BJ (cell line): ENCODE data around the gene SMAD7. TPM values are rescaled to one million over a fixed set of nuclear protein-coding genes. Genes with fewer than 3 reads are reported as not detected.
A peak's percentile ranks its signal among the peaks of the same experiment; 100 is the strongest.

Source experiments
- CTCF ChIA-PET: fragments of 350-600 bp; formaldehyde crosslinking; extraction: SDS; loops from one replicate; lab custom pipeline; 2021; ENCODE audit warnings: antibody characterized with exemption, inconsistent platforms; lab: Yijun Ruan, JAX
- POLR2A ChIA-PET: fragments of 300-600 bp; sonication (Branson Sonifier 250); formaldehyde crosslinking; extraction: SDS; loops from one replicate; lab custom pipeline; 2021; ENCODE audit warnings: antibody characterized with exemption; lab: Charles Lee
- DNase-seq: peaks from one replicate; pipeline ENCODE4 v3.0.0-alpha.2; 2011; ENCODE audit warnings: low read depth
- H3K27me3 ChIP-seq: 2 replicates; pipeline ENCODE4 v1.6.0; 2011; ENCODE audit warnings: low read length; ENCODE audit not compliant: control insufficient read depth, insufficient read depth
- H3K36me3 ChIP-seq: 2 replicates; pipeline ENCODE4 v1.5.1; 2011; ENCODE audit warnings: low read length; ENCODE audit not compliant: control insufficient read depth, insufficient read depth
- H3K4me3 ChIP-seq: 2 replicates; pipeline ENCODE4 v1.5.1; 2011; ENCODE audit warnings: low read depth, mild to moderate bottlenecking, control low read depth, low read length
- polyA plus RNA-seq: library from polyadenylated mRNA; depleted of rRNA; stranded (reverse); fragments of >200 nt; gene quantifications from 2 replicates; pipeline ENCODE4 v1.2.3, GENCODE V29; 2011
- TF ChIP-seq, protein P1 (sequence below): IDR thresholded peaks from 2 replicates; pipeline ENCODE4 v1.5.1; 2011; ENCODE audit warnings: low read depth, mild to moderate bottlenecking, control low read depth, inconsistent platforms, low read length, moderate library complexity; ENCODE audit not compliant: insufficient read depth

SMAD7 gene
- polyA plus RNA-seq, 1 experiment, result 24.2 TPM

DNA sequence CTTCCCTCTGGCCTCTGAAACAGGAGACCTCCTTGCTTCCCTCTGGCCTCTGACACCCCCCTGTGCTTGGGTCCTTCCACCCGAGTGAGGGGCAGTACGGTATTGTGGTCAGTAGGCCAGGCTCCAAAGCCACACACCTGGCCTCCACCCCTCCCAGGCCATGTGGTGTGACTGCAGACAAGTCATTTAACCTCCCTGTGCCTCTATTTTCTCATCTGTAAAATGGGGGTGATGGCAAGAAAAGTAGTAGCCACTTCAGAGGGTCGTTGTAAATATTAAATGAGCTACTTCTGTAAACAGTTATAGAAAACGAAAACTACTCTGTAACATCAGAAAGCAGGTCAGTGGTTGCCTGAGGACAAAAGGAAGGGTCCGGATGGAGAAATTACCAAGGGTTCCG is 74.2 kb downstream of the SMAD7 start:
- H3K4me3 ChIP-seq, result no peak overlapping the region
- no peaks in the 10 kb centered on the region for H3K27me3 ChIP-seq
- TF ChIP-seq, protein P1, sequence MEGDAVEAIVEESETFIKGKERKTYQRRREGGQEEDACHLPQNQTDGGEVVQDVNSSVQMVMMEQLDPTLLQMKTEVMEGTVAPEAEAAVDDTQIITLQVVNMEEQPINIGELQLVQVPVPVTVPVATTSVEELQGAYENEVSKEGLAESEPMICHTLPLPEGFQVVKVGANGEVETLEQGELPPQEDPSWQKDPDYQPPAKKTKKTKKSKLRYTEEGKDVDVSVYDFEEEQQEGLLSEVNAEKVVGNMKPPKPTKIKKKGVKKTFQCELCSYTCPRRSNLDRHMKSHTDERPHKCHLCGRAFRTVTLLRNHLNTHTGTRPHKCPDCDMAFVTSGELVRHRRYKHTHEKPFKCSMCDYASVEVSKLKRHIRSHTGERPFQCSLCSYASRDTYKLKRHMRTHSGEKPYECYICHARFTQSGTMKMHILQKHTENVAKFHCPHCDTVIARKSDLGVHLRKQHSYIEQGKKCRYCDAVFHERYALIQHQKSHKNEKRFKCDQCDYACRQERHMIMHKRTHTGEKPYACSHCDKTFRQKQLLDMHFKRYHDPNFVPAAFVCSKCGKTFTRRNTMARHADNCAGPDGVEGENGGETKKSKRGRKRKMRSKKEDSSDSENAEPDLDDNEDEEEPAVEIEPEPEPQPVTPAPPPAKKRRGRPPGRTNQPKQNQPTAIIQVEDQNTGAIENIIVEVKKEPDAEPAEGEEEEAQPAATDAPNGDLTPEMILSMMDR, result no peak
- ChIA-PET POLR2A (no interaction called here), CTCF (interaction anchor here (1.2 to 1.8 kb wide), 2 partner anchors 36 to 362 kb away, joined by 3 to 4 read pairs; no protein-coding TSS in a partner anchor)
- H3K36me3 ChIP-seq, result no peaks in the 10 kb centered on the region
- no peak for DNase-seq

DNA sequence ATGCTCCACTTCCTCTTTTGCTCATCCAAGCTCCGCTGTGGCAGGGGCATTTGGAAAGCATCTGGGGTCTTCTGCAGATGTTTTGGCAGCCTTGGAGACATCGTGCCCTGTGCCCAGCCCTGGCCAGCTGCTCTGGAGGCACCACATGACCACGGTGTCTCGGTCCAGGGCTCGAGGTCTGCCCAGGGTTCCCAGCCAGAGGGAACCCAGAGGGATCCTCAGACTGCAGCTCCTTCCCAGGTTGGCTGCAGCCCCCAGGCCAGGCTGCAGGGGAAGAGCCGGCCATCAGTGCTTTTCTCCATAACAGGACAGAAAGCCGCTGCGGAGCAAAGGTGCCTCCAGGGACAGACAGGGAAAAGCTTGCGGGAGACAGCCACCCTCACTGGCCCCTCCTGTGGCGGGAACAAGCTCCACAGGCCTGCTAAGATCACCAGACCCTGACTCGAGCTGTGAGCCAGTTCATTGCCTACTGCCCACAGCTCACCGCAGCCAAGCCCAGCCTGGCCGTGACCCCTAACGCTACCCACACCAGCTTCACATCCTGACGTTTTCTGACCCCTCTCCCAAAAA is 74.7 kb downstream of the SMAD7 start:
- no peaks in the 10 kb centered on the region for H3K36me3 ChIP-seq
- H3K4me3 ChIP-seq, result no peak overlapping the region
- H3K27me3 ChIP-seq, result no peaks in the 10 kb centered on the region
- CTCF ChIA-PET, result interaction anchor here (1.8 kb wide), 1 partner anchor 363 kb away, joined by 4 read pairs; no protein-coding TSS in a partner anchor
- DNase-seq, result no peak
- TF ChIP-seq, protein P1, result 0 out of 2 replicates have a peak, but pooled peaks have one; percentile 9
- POLR2A ChIA-PET, result no interaction called here

DNA sequence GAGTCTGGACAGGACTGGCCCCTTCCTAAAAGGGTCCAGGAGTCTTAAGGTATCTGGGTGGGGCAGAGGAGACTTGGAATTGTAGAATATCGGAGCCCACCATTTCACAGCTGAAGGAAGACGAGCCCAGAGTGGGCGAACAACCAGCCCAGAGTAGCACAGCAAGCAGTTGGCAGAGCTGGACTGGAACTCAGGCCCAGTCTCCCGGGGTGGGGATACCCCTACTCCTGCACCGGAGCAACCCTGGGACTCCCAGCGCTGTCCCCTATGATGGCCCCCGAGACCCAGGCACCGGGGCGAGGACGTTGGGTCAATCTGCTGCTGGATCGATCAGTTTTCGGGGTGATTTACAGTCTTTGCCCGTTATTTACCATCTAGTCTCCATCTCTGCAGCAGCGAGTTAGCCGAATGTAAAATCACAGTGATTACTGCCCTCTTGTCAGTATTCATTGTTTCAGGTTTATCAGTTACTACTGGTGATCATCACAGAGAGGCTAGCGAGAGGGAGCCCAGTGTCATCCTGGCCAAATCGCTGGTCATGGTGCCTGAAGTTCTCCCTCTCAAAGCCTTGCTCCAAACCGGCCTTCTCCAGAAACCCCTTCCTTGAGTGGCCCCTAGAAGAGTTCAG is 75.3 kb downstream of the SMAD7 start:
- CTCF ChIA-PET, result interaction anchor here (1.3 to 1.5 kb wide), 2 partner anchors 18 to 44 kb away, joined by 3 read pairs; no protein-coding TSS in a partner anchor
- Histone ChIP-seq H3K27me3 (no peaks in the 10 kb centered on the region), H3K36me3 (no peaks in the 10 kb centered on the region), H3K4me3 (no peak overlapping the region)
- no peak for DNase-seq
- POLR2A ChIA-PET, result no interaction called here
- TF ChIP-seq, protein P1, result no peak

DNA sequence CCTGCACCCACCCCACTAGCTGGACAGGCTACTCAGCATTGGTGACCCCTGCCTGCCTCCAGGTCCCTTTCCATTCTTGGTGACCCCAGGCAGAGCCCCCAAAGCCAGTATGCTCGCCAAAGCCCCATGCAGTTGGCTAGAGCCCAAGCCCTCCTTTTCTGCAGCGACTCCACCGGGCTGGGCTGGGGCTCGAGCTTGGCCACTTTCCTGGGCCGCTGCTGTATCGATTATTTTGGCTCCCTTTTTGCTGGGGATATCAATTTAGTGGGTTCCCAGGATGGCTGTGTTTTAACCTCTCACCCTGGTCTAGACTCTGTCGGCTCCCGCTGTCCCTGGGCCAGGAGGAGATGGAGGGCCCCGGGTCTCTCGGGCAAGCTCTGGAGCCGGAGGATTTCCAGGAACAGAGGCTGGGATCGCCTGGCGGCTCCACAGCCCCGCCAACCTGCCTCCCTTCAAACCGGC is 76.0 kb downstream of the SMAD7 start:
- TF ChIP-seq, protein P1, result no peak
- CTCF ChIA-PET, result interaction anchor here (0.7 to 1.5 kb wide), 3 partner anchors 19 to 67 kb away, joined by 3 to 4 read pairs (median 3); no protein-coding TSS in a partner anchor

DNA sequence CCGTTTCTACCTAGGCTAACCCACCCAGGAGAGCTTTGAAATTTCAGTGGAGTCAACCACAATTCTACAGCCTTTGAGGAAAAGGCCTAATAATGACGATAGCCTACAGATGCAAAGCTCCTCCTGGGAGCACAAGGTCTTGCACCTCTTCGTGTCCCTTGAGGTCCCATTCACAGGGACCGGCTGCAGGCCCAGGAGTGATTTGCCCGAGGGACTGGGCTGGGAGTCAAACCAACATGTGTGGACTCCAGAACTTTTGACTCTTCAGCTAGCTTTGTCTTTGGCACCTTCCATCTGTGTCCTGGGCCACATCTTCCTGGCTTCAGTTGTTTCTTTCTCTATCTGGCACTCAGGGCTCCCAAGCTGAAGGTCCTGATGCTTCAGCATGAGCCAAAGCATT is 76.5 kb downstream of the SMAD7 start:
- no peak for DNase-seq
- no peak overlapping the region for H3K4me3 ChIP-seq
- no peaks in the 10 kb centered on the region for H3K36me3 ChIP-seq
- ChIA-PET CTCF (interaction anchor here (0.7 to 1.5 kb wide), 5 partner anchors 9 to 163 kb away, joined by 3 to 4 read pairs (median 3); no protein-coding TSS in a partner anchor), POLR2A (no interaction called here)
- TF ChIP-seq, protein P1, result no peak
- H3K27me3 ChIP-seq, result no peaks in the 10 kb centered on the region

More for the DNA sequence above, 76.0 kb downstream of the SMAD7 start:
- Histone ChIP-seq H3K4me3 (no peak overlapping the region), H3K36me3 (no peaks in the 10 kb centered on the region), H3K27me3 (no peaks in the 10 kb centered on the region)
- POLR2A ChIA-PET, result no interaction called here
- DNase-seq, result no peak
